Pancreas (tissue), 10 donors: ENCODE results near the gene FURIN. TPM values are rescaled to one million over a fixed set of nuclear protein-coding genes. Genes with fewer than 3 reads are reported as not detected.

Source experiments
- ATAC-seq, 4 donors: fragments of 200-7000 bp; cut with Tn5 transposase; one replicate each; pipeline versions ENCODE4 v1.8.0 to v1.9.1; 2020; ENCODE audit warnings: mild to moderate bottlenecking in 4 of 4, moderate library complexity in 4 of 4
- DNase-seq, 6 donors: peaks; one replicate each; pipeline ENCODE4 v3.0.0-alpha.2; 2020
- FAIRE-seq: peaks from 2 replicates; lab custom pipeline; 2012; peaks lifted over from hg19 to GRCh38; lab: Jason Lieb, UNC
- H3K27ac ChIP-seq, 4 donors: fragments of 200-600 bp; sonication (generic); 1 replicate in 3 of 4; 2 replicates in 1 of 4; pipeline versions ENCODE4 v1.5.0 to v1.8.0; 2020
- H3K27me3 ChIP-seq, 4 donors: fragments of 200-600 bp; one replicate each; pipeline ENCODE4 v1.8.0; 2021
- H3K36me3 ChIP-seq, 3 donors: fragments of 200-600 bp; sonication (generic) in 1 of 3; one replicate each; pipeline versions ENCODE4 v1.5.0 to v1.8.0; 2020 to 2021
- H3K4me1 ChIP-seq, 3 donors: fragments of 200-600 bp; one replicate each; pipeline ENCODE4 v1.8.0; 2021
- H3K4me3 ChIP-seq, 4 donors: fragments of 200-600 bp; sonication (generic) in 2 of 4; one replicate each; pipeline versions ENCODE4 v1.5.0 to v1.8.0; 2020 to 2021
- H3K9me3 ChIP-seq, 4 donors: fragments of 200-600 bp; one replicate each; pipeline ENCODE4 v1.8.0; 2021
- CTCF ChIP-seq, 4 donors: fragments of 200-600 bp; sonication (generic) in 3 of 4; IDR thresholded peaks; one replicate each; pipeline versions ENCODE4 v1.5.0 to v1.8.0; 2021; ENCODE audit warnings: antibody characterized with exemption in 4 of 4
- WGBS, 2 donors: extraction: QIAGEN DNeasy Blood & Tissue Kit; methylation state at CpG; one replicate each; pipeline ENCODE4 v1.1.7; 2013; 5-methylcytosine and 5-hydroxymethylcytosine counted together
- intact Hi-C, 3 donors: fragments of 100-400 bp; cut with DNase I; formaldehyde crosslinking; loops; one replicate each; pipeline versions ENCODE4 v1.11.1 to v1.14.2; 2022
- polyA plus RNA-seq, 2 donors: library from polyadenylated mRNA; stranded (reverse); fragments of 200-250 nt; gene quantifications; one replicate each; pipeline ENCODE4 v1.2.3, GENCODE V29; 2013
- total RNA-seq, 6 donors: library from RNA; stranded (reverse); fragmentation: NEBNext Ultra II Directional in 4 of 6; extraction: Animal tissue kit (Norgen Biotek cat#: 25700) in 4 of 6; gene quantifications; one replicate each; pipeline versions ENCODE4 v1.2.1 to v1.2.4, GENCODE V29; 2021 to 2023
- donor health status: healthy with polysubstance abuse.
- donor health status: DM: no; HTN: no; CAD: no; lungs with moderate emphysema.
- donor health status: DM: no; HTN: no; CAD: no.
- donor health status: control.
- donor health status: control.
- donor health status: Bipolar disorder and iron deficiency.
- donor health status: DM: yes; HTN: yes; CAD: no.
- donor health status: DM: no; HTN: no; CAD: no.
- donor health status: DM: no; HTN: no; CAD: no.
- donor health status: DM: yes; HTN: yes; CAD: no.

The FURIN gene
- total and polyA plus RNA-seq, 8 donors = 50.3 to 106 (median 84.2) TPM

DNA sequence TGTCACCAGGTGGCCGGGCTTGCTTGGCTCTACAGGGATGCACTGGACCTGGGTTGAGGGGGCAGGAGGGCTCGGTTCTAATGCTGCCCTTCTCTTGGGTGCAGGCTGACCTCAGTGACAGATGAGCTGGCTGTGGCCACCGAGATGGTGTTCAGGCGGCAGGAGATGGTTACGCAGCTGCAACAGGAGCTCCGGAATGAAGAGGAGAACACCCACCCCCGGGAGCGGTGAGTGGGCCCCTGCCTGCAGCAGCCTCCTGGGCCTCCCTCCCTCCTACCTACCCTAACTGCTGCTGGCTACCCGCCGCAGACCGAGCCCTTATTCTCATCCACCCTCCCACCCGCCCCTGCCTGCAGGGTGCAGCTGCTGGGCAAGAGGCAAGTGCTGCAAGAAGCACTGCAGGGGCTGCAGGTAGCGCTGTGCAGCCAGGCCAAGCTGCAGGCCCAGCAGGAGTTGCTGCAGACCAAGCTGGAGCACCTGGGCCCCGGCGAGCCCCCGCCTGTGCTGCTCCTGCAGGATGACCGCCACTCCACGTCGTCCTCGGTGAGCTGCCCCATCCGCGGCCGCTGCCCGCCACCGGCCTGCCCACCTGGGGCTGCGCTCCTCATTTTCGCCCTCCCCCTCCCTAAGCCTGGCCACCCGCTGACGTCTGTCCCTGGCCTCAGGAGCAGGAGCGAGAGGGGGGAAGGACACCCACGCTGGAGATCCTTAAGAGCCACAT is 21.5 kb downstream of the FURIN start:
- DNase-seq = peak in 1 of 6 donors; percentile 66
- 82 to 90% methylated on average over 18 to 31 of the region's 31 CpGs for WGBS, 2 donors
- no peaks in the 10 kb centered on the region for H3K9me3 ChIP-seq
- no peak for TF ChIP-seq CTCF (IDR thresholded peaks at IDR 0.05)
- intact Hi-C loops = loop anchor here in 1 of 3 donors (5.0 kb wide), 1 partner anchor 243 kb away; no protein-coding TSS in a partner anchor
- FAIRE-seq = no peak
- no peak overlapping the region for H3K4me3 ChIP-seq
- no peak overlapping the region for H3K27ac ChIP-seq
- peaks cover 0 to 11% (median 0%) of the 10 kb centered on the region in 3 donors for H3K4me1 ChIP-seq
- no peaks in the 10 kb centered on the region for H3K27me3 ChIP-seq
- no peak for ATAC-seq
- peaks cover 0 to 17% (median 9%) of the 10 kb centered on the region in 3 donors for H3K36me3 ChIP-seq

- H3K9me3 ChIP-seq = no peaks in the 10 kb centered on the region
- DNase-seq = peak in 2 of 6 donors; percentile 54 to 69
- H3K4me3 ChIP-seq = no peak overlapping the region
- no peak for ATAC-seq
- H3K27me3 ChIP-seq = no peaks in the 10 kb centered on the region
- H3K27ac ChIP-seq = no peak overlapping the region
- TF ChIP-seq CTCF (IDR thresholded peaks at IDR 0.05) = no peak
- 61 to 75% methylated on average over 12 of the region's 12 CpGs for WGBS, 2 donors
- peaks cover 0 to 17% (median 9%) of the 10 kb centered on the region in 3 donors for H3K36me3 ChIP-seq
- FAIRE-seq = no peak
- H3K4me1 ChIP-seq = peaks cover 0 to 8% (median 0%) of the 10 kb centered on the region in 3 donors
- intact Hi-C loops = no loop called here
Observed at GRCh38 chr15:90890839-90891238, 22.5 kb downstream of the FURIN start.

GRCh38 chr15:90891346-90891949 is 23.1 kb downstream of the FURIN start:
- WGBS, 2 donors = 67 to 86% methylated on average over 8 of the region's 8 CpGs
- Histone ChIP-seq H3K4me3 (no peak overlapping the region), H3K9me3 (no peaks in the 10 kb centered on the region), H3K36me3 (peaks cover 0 to 17% (median 9%) of the 10 kb centered on the region in 3 donors), H3K27ac (no peak overlapping the region), H3K27me3 (no peaks in the 10 kb centered on the region), H3K4me1 (peaks cover 0 to 2% (median 0%) of the 10 kb centered on the region in 3 donors)
- DNase-seq (peak in 1 of 6 donors; percentile 52), FAIRE-seq (no peak), ATAC-seq (no peak)
- intact Hi-C loops = no loop called here
- TF ChIP-seq CTCF (IDR thresholded peaks at IDR 0.05) = no peak

- 79 to 91% methylated on average over 11 of the region's 11 CpGs for WGBS, 2 donors
- no peak for TF ChIP-seq CTCF (IDR thresholded peaks at IDR 0.05)
- Histone ChIP-seq H3K27me3 (no peaks in the 10 kb centered on the region), H3K4me3 (no peak overlapping the region), H3K36me3 (peaks cover 0 to 17% (median 9%) of the 10 kb centered on the region in 3 donors), H3K27ac (no peak overlapping the region), H3K4me1 (no peaks in the 10 kb centered on the region), H3K9me3 (no peaks in the 10 kb centered on the region)
- ATAC-seq (no peak), FAIRE-seq (no peak), DNase-seq (peak in 1 of 6 donors; percentile 53)
- intact Hi-C loops = no loop called here
Observed at GRCh38 chr15:90892023-90892422, 23.6 kb downstream of the FURIN start.
